A549 (cell line): ENCODE data around the gene BCAS3. TPM values are rescaled to one million over a fixed set of nuclear protein-coding genes. Genes with fewer than 3 reads are reported as not detected.
A peak's percentile ranks its signal among the peaks of the same experiment; 100 is the strongest.

Source experiments
- ATAC-seq, 2 experiments: fragments of 200-7000 bp in 1 of 2; fragments of >200 bp in 1 of 2; cut with Nextera tagmentation in 1 of 2; cut with Tn5 transposase in 1 of 2; 3 replicates each; pipeline versions ENCODE4 v1.8.0 to v1.9.1; 2018 to 2020; ENCODE audit warnings: mild to moderate bottlenecking in 1 of 2, moderate library complexity in 1 of 2
- CTCF ChIA-PET: fragments of 300-600 bp; sonication (Branson Sonifier 250); formaldehyde crosslinking; extraction: SDS; loops from one replicate; lab custom pipeline; 2021; ENCODE audit warnings: antibody characterized with exemption, inconsistent platforms; lab: Yijun Ruan, JAX
- POLR2A ChIA-PET: fragments of 350-600 bp; formaldehyde crosslinking; extraction: SDS; loops from one replicate; lab custom pipeline; 2021; ENCODE audit warnings: antibody characterized with exemption, inconsistent platforms; lab: Yijun Ruan, JAX
- DNase-seq, 2 experiments: peaks; one replicate each; pipeline versions ENCODE4 v3.0.0 to v3.0.0-alpha.2; 2011 to 2016; ENCODE audit warnings: low read depth in 1 of 2, low spot score in 1 of 2
- FAIRE-seq: peaks from 2 replicates; lab custom pipeline; 2011; peaks lifted over from hg19 to GRCh38; lab: Jason Lieb, UNC
- H3K27ac ChIP-seq, 2 experiments: fragments of >200 bp; sonication (Bioruptor Twin); formaldehyde crosslinking; 3 replicates each; pipeline ENCODE4 v1.5.1; 2016 to 2017
- H3K4me1 ChIP-seq: fragments of >200 bp; sonication (Bioruptor Twin); formaldehyde crosslinking; 3 replicates; pipeline ENCODE4 v1.6.1; 2016
- H3K4me2 ChIP-seq: fragments of >200 bp; sonication (Bioruptor Twin); formaldehyde crosslinking; 3 replicates; pipeline ENCODE4 v1.6.1; 2016
- H3K4me3 ChIP-seq: fragments of >200 bp; sonication (Bioruptor Twin); formaldehyde crosslinking; 3 replicates; pipeline ENCODE4 v1.5.1; 2016
- H3K9me3 ChIP-seq: fragments of >200 bp; sonication (Bioruptor Twin); formaldehyde crosslinking; 3 replicates; pipeline ENCODE4 v1.6.1; 2016
- ATOH8 ChIP-seq: fragments of 250-450 bp; sonication (Bioruptor Pico); IDR thresholded peaks from 2 replicates; pipeline ENCODE4 v1.5.0; 2020; ENCODE audit warnings: low read depth, mild to moderate bottlenecking, moderate library complexity
- CEBPB ChIP-seq, 2 experiments: fragments of >200 bp in 1 of 2; sonication (Bioruptor Twin) in 1 of 2; formaldehyde crosslinking in 1 of 2; IDR thresholded peaks; 2 replicates each; pipeline ENCODE4 v1.6.1; 2012 to 2016
- CHD4 ChIP-seq: fragments of 200-600 bp; sonication (generic); IDR thresholded peaks from 2 replicates; pipeline ENCODE4 v1.6.1; 2016; ENCODE audit warnings: antibody characterized with exemption, mild to moderate bottlenecking, borderline replicate concordance
- HEYL ChIP-seq: fragments of 250-450 bp; sonication (Bioruptor Pico); IDR thresholded peaks from 2 replicates; pipeline ENCODE4 v1.8.0; 2021; ENCODE audit warnings: mild to moderate bottlenecking, moderate library complexity
- HOXB13 ChIP-seq: fragments of 250-450 bp; sonication (Bioruptor Pico); IDR thresholded peaks from 2 replicates; pipeline ENCODE4 v1.5.0; 2020; ENCODE audit warnings: low read depth, mild to moderate bottlenecking, moderate library complexity
- MYC ChIP-seq: IDR thresholded peaks from 2 replicates; pipeline ENCODE4 v1.6.1; 2012; ENCODE audit warnings: mild to moderate bottlenecking, inconsistent platforms, low read length, improper control_type of control experiment, borderline replicate concordance
- POLR2A ChIP-seq: IDR thresholded peaks from 2 replicates; pipeline ENCODE4 v1.6.1; 2012; ENCODE audit warnings: mild to moderate bottlenecking, low read length
- RAD21 ChIP-seq, 2 experiments: fragments of >200 bp in 1 of 2; sonication (Bioruptor Twin) in 1 of 2; formaldehyde crosslinking in 1 of 2; IDR thresholded peaks in 1 of 2; conservative IDR thresholded peaks in 1 of 2; 2 replicates in 1 of 2; 3 replicates in 1 of 2; pipeline ENCODE4 v1.6.1; 2012 to 2018; ENCODE audit warnings: inconsistent platforms in 1 of 2
- REST ChIP-seq: fragments of 200-600 bp; sonication (generic); IDR thresholded peaks from 2 replicates; pipeline ENCODE4 v1.6.1; 2016; ENCODE audit warnings: antibody characterized with exemption, mild to moderate bottlenecking, moderate library complexity
- SMC3 ChIP-seq: fragments of >200 bp; sonication (Bioruptor Twin); formaldehyde crosslinking; IDR thresholded peaks from 3 replicates; pipeline ENCODE4 v1.6.1; 2018; ENCODE audit warnings: inconsistent platforms
- USF2 ChIP-seq: fragments of 450-650 bp; IDR thresholded peaks from 2 replicates; pipeline ENCODE4 v1.6.1; 2014; ENCODE audit warnings: antibody characterized with exemption
- WGBS: methylation state at CpG from one replicate; pipeline ENCODE4 v1.1.6; 2017; ENCODE audit errors: missing lambda C conversion rate; 5-methylcytosine and 5-hydroxymethylcytosine counted together
- polyA plus RNA-seq, 4 experiments: library from polyadenylated mRNA; depleted of rRNA in 3 of 4; stranded (reverse); fragments of >200 nt; fragmentation: RNase III in 1 of 4; extraction: RNeasy Plus Mini Kit Qiagen cat#74134 plus additional on column Dnase treatment in 1 of 4; gene quantifications; 2 replicates in 3 of 4; 3 replicates in 1 of 4; pipeline ENCODE4 v1.2.3, GENCODE V29; 2011 to 2017
- TF ChIP-seq, protein P1 (sequence below): fragments of >200 bp; sonication (Bioruptor Twin); formaldehyde crosslinking; IDR thresholded peaks from 3 replicates; pipeline ENCODE4 v1.5.1; 2016
- TF ChIP-seq, protein P2 (sequence below): IDR thresholded peaks from 2 replicates; pipeline ENCODE4 v1.6.1; 2012; ENCODE audit warnings: low read depth, borderline replicate concordance

BCAS3 gene
- polyA plus RNA-seq, 2 of the 4 experiments (the other 2 are of a cell fraction): 14.7 to 43.4 TPM

GRCh38 chr17:60720763-60721531 lies 43.3 kb downstream of the BCAS3 start:
- TF ChIP-seq SMC3 (peak; percentile 83), CHD4 (no peak), ATOH8 (CRISPR knock-in tag) (no peak), HOXB13 (CRISPR knock-in tag) (no peak), RAD21 (conservative IDR thresholded peaks at IDR 0.05 in 1 of 2, IDR thresholded peaks at IDR 0.05 in 1 of 2) (peak; percentile 96 to 97), HEYL (CRISPR knock-in tag) (no peak)
- TF ChIP-seq, protein P1, sequence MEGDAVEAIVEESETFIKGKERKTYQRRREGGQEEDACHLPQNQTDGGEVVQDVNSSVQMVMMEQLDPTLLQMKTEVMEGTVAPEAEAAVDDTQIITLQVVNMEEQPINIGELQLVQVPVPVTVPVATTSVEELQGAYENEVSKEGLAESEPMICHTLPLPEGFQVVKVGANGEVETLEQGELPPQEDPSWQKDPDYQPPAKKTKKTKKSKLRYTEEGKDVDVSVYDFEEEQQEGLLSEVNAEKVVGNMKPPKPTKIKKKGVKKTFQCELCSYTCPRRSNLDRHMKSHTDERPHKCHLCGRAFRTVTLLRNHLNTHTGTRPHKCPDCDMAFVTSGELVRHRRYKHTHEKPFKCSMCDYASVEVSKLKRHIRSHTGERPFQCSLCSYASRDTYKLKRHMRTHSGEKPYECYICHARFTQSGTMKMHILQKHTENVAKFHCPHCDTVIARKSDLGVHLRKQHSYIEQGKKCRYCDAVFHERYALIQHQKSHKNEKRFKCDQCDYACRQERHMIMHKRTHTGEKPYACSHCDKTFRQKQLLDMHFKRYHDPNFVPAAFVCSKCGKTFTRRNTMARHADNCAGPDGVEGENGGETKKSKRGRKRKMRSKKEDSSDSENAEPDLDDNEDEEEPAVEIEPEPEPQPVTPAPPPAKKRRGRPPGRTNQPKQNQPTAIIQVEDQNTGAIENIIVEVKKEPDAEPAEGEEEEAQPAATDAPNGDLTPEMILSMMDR: peak; percentile 99
- FAIRE-seq: peak; percentile 68
- CTCF ChIA-PET: interaction anchor here (0.6 to 2.5 kb wide), 74 partner anchors 9 to 1487 kb away, joined by 3 to 30 read pairs (median 4); partner anchors contain the start of gene TBX2
- peak; percentile 73 to 87; a peak in 5 of 6 replicates for ATAC-seq
- WGBS: 39% methylated on average over 5 of the region's 5 CpGs
- Histone ChIP-seq H3K4me2 (no peak overlapping the region), H3K9me3 (no peaks in the 10 kb centered on the region), H3K4me1 (peaks cover 3% of the 10 kb centered on the region; the same call in 1 of the 3 replicates), H3K27ac (no peak overlapping the region), H3K4me3 (no peak overlapping the region)
- peak; percentile 63 to 74 for DNase-seq
- POLR2A ChIA-PET: interaction anchor here (0.6 to 1.2 kb wide), 4 partner anchors 9 to 691 kb away, joined by 3 to 6 read pairs (median 4); partner anchors contain the start of gene TBX2

- no peak overlapping the region for H3K4me3 ChIP-seq
- CTCF ChIA-PET: interaction anchor here (0.6 to 0.8 kb wide), 2 partner anchors 458 to 1883 kb away, joined by 3 read pairs; no protein-coding TSS in a partner anchor
- H3K4me1 ChIP-seq: peaks cover 14% of the 10 kb centered on the region
- no peak overlapping the region for H3K27ac ChIP-seq
- no peaks in the 10 kb centered on the region for H3K9me3 ChIP-seq
- POLR2A ChIA-PET: no interaction called here
- TF ChIP-seq POLR2A: no peak
- TF ChIP-seq REST: no peak
- ATAC-seq: no peak
- no peak for DNase-seq
- H3K4me2 ChIP-seq: no peak overlapping the region
- no peak for FAIRE-seq
Observed at GRCh38 chr17:60724647-60725046, 47.0 kb downstream of the BCAS3 start.

DNA sequence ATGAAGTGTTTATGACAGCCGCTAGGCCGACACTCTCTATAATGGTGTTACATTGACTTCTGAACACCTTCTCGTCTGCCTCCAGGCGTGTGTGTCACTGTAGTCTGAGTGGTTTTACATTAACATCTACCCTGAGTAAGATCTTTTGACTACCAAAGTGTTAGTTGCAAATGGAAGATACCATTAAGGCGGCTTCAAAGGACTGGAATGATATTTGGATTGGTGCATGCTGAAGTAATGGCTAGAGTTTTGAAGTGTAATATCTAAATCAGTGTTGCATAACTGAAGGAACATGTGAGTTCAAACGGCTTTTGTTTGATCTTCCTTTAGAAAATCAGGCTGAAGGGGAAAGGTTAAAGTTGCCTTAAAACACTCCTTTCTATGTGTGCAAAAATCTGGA lies 52.2 kb downstream of the BCAS3 start:
- Histone ChIP-seq H3K4me1 (peaks cover 24% of the 10 kb centered on the region), H3K4me3 (0 out of 3 replicates have a peak overlapping the region, but pooled peaks have one; percentile 0), H3K9me3 (no peaks in the 10 kb centered on the region), H3K27ac (peak overlapping the region; percentile 44 to 59), H3K4me2 (peak overlapping the region; percentile 73)
- peak in 1 of 2 experiments; percentile 55 for DNase-seq
- ChIA-PET CTCF (interaction anchor here (2.5 kb wide), 1 partner anchor 9 kb away, joined by 15 read pairs; no protein-coding TSS in a partner anchor), POLR2A (no interaction called here)
- FAIRE-seq: no peak
- ATAC-seq: peak; percentile 85 to 86
- TF ChIP-seq, protein P2, sequence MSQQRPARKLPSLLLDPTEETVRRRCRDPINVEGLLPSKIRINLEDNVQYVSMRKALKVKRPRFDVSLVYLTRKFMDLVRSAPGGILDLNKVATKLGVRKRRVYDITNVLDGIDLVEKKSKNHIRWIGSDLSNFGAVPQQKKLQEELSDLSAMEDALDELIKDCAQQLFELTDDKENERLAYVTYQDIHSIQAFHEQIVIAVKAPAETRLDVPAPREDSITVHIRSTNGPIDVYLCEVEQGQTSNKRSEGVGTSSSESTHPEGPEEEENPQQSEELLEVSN: peak; percentile 25; the same call in 1 of the 2 replicates
- TF ChIP-seq CEBPB (IDR thresholded peaks at IDR 0.05) (peak; percentile 76 to 77), USF2 (no peak), MYC (0 out of 2 replicates have a peak, but pooled peaks have one; percentile 21)
- WGBS: 15% methylated on average over 6 of the region's 6 CpGs
